Measurements from ENCODE around the gene DNAJC1.

Gene DNAJC1

DNA sequence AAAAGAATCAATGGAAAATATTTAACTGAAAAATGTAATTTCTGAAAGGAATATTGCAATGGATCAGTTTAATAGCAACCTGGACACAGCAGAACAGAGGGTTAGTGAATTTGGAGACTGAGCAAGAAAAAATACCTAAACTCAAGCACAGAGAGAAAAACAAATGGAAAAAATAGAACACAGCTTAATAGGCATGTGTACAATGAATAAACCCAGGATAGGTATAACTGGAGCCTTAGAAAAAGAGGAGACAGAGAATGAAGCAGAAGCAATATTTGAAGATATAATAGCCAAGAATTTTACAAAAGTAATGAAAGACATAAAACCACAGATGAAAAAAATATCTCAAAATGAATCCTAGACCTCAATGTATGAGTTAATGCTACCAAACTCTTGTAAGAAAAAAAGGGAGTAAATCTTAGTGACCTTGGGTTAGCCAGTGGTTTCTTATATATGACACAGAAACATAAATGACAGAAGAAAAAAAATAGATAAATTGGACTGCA is 2.9 kb upstream of the DNAJC1 start:
- DNase-seq (ENCODE audit: low read depth): no peak

DNA sequence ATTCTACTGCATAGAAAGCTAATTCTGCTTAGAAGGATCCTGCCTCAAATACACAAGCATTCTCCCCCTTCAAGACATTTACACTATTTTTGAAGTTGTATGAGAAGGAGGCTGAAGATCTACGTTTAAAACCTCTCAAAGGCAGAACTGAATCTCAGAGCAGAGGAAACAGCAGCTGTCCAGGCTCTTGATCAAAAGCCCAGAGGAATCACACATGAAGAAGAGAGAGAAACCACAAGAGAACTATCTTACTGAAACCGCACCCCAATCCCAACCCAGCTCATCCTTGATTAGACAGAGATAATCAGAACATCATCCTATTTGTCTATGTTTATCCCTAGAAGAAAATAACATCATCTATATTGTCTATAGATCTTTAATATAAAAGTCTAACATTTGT is 2.2 kb upstream of the DNAJC1 start:
- no peak for DNase-seq (ENCODE audit: low read depth)

DNA sequence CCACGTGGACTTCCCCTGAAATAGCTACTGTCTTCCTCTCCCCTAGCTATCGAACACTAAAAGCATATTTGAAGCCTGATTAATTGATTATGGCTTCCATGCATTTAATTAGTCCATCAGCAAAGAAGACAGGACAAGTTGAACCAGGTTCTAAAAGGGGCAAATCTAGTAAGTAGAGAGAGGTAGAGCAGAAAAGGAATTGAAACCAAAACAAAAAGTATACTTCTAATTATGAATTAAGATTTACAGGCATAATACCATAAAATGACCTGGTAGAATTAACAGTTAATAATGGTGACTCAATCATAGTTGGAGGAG is 393 bp upstream of the DNAJC1 start:
- DNase-seq (ENCODE audit: low read depth): no peak

DNA sequence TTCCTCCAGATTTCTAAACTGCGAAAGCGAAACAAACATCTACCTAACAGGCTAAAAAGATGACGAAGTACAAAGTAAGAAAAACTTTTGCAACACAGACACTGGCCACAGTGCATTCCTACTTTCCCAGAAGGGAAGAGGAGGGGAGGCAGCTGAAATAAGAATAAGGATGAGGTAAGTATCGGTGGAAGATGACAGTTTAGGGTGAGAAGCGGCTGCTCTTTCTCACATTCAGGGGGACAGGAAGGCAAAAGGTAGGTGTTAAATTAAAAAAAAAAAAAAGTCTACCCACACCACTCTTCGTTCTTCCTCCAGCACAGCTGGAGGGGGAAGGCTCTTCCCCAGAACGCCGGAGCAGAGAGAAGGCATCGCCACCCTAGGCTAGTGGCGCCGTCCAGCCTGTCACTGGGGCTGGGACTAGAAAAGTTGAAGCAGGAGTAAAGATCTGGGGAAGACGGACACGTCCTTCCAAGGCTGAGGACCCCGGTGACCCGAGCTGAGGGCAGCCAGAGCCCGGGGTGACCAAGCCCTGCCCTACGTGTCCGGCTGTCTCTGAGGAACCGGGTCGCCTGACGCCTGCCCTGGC is 846 bp downstream of the DNAJC1 start:
- DNase-seq (ENCODE audit: low read depth): peak; percentile 15

DNA sequence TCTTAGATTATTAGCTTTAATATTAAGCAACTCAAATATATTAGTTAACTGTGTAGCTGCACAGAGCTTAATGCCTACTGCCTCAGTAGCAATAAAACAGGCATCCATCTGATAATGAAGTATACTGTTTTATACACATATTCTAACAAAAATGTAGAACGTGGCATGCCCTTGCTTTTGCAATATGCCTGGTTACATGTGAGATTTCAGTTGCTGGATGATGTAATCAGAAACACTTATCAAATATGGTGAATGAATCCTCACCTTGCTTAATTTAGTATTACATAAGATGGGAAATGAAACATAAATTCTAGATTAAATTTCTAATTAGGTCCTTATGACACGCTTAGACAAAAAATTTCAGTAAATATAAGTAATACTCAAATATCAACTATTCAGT is 8.0 kb downstream of the DNAJC1 start:
- DNase-seq (ENCODE audit: low read depth): no peak

DNA sequence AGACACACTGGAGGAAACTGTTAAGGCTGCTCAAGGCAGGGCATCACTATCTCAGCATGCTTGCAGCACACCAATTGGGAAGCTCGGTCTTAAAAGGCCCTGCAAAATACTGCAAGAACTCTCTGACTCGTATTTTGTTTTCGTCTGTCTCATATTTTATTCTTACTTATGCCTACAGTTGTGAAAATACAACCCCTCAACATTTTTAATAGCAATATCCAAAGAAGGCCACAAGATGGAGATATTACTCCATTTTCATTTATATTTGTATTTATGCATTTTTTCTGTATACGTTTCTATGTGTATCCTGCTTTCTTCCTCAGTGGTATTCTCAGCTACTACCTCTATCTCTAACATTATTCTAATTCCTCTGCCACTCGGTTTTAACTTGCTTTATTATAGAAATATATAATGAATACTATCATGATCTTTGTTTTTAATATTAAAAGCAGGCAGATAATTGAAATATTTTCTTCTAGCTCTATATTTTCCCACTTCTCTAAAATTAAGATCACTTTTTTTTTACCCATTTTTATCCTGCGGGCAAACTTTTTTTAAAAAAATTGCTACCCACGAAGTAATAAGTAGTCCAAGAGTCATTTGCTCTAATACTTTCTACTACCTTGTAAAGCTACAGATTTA is 10.0 kb downstream of the DNAJC1 start:
- DNase-seq (ENCODE audit: low read depth): no peak

DNA sequence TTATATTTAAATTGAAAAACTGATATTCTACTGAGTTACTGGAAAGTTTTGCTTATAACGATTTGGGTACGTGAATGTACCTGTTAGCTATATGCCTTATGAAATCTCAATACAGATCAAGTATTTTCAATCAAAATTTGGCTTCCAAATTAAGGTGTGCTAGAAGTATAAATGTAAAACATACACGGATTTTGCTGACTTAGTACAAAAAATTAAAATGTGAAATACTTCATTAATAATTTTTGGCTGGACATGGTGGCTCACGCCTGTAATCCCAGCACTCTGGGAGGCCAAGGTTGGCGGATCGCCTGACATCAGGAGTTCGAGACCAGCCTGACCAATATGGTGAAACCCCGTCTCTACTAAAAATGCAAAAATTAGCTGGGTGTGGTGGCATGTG is 11.7 kb downstream of the DNAJC1 start:
- no peak for DNase-seq (ENCODE audit: low read depth)

DNA sequence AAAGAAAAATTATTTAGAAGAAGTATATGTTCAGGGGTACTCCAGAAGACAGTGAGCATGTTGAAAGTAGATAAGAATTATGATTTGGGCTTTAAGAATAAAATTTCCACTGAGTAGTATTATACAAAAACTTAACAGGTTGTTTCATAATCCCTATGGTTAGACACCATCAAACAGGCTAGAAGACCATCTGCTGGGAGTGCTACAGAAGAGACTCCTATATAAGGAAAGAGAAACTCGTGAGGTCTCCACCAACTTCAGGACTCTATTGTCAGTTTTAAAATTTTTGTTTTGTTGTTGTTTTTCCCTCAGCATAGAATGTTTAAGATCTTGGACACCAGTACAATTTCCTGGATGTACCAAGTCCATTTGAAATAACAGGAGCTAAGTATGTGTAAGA is 13.1 kb downstream of the DNAJC1 start:
- no peak for DNase-seq (ENCODE audit: low read depth)

DNA sequence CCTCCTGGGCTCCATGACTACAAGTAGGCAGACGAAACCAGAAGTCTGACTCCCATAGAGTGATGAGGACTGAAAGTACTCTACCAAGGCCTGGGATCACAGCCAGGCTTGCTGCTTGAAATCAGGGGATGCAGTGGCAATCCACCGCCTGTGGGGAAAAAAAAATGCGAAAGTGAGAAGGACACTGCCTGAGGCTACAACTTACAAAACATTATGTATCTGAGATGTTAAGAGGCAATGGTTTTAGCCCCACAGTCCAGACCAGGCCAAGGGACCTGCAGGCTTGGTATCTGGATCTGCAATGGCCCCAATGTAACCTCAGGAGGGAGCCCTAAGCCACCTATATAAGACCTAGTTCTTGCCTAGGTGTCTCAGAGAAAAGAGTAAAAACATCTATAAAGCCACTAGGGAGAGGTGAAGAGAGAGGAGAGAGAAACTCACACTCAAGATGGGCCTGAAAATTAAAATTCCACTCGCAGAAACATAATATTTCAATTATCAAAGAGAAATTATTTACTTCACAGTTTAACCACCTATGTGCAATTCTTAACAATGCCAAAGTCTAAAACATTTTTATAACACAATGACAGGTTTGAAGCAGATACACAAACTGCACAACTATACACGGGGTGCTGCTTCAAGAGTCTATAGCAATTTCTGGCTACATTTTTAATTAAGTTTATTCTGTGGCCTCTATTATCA is 13.9 kb downstream of the DNAJC1 start:
- no peak for DNase-seq (ENCODE audit: low read depth)

DNA sequence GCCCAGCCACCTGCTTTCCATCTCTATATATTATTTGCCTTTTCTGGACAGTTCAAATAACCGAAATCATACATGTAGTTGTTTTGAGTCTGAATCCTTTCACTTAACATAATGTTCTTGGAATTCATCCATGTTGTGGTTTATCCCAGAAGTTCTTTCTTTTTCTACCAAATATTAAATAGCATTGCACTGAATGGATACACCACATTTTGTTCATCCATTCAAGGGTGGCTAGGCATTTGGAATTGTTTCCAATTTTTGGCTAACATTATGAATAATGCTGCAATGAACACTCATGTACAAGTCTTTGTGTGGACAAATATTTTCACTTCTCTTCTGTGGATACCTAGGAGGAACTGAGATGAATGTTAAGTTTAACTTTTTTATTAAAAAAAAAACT is 18.0 kb downstream of the DNAJC1 start:
- no peak for DNase-seq (ENCODE audit: low read depth)

DNA sequence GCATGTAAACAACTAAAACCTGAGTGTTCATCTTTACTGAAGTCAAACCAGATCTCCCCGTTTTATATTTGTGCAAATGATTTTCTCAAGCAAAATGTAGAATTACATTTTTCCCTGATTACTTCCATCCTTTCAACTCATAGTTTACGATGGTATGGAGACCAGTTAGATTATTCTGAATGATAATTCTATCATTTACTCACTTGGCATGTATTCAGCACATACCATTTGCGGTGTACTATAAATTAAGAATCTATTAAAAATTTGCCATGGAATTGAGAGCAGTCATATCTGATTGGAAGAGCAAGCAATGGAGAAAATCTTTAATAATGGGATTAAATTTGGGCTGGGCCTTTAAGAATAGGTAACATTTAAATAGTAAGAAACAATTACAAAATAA is 22.4 kb downstream of the DNAJC1 start:
- DNase-seq (ENCODE audit: low read depth): no peak

DNA sequence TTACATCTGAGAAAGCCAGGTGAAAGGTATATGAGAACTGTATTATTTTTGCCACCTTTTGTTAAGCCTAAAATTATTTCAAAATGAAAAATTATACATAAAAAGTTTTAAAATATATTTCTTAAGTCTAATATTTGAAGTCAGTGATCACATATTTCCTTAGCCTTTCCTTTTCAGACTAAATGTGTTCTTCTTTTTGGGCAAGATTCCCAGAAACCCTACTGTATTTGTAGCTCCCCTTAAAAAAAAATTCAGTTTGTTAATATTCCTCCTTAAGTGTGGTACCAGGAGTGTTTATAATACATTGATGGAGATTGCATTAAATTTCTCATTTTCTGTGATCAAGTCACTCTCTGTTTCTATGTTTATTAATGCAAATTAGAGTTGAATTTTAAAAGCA is 22.8 kb downstream of the DNAJC1 start:
- DNase-seq (ENCODE audit: low read depth): no peak

DNA sequence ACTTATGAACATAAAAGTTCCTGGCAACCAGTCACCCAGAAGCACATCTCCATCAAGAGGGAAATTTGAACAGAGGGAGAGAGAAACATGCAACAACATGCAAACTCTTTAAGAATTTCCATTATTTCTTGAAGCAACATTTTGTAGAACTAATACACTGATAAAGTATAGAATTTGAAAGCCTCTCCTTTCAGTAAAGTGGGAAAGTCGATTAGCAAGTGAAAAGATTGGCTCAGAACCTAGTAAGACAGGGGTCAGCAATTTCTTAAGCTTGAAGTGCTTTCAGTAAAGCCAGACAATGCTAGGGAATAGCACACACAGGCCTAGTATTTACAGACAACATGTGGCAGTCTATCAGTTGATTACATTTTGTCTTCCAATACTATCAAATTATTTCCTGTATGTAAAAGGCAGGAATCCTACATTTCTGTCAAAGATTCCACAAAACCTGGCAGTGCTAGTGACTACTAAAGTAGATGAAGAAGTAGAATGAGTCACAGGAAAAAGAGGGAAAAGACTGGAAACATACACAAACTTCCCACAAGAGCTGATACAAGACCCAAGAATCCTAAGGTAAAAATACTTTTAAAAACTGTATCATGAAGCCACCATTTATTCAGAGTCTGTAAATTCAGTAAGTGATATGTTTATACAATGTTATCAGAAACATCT is 25.2 kb downstream of the DNAJC1 start:
- no peak for DNase-seq (ENCODE audit: low read depth)

DNA sequence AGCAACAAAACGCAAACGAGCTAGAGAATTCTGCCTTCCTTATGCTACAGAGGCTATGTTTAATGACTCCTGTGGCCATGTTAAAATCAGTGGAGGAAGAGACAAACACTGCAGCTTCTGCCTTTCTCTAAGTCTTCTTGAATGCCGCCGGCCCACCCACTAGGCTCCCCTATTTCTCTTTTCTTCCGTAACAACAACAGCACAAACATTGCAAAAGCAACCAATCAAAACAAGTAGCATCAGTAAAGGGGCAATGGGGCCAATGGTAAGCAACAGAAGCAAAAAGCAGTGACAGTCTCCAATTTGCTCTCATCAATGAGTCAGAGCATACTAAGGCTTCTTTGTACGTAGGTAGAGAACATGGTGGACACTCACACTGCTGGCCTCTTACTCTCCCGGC is 26.8 kb downstream of the DNAJC1 start:
- no peak for DNase-seq (ENCODE audit: low read depth)

DNA sequence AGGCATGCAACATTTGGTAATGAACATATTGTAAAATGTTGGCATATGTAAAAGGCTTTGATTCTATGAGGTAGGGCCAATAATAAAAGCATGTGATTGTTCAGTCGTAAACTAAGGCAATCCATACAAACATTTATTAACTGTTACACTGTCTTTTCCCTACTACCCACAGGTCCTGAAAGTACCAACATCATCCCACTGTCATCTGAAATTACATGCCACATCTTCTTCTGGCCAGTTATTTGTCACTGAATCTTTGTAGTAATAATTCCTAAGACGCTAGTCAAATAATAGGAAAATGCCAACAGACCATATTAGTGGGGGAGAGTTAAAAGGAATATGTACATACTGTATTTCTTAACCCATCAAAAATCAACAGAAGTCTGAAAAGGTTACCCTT is 27.2 kb downstream of the DNAJC1 start:
- DNase-seq (ENCODE audit: low read depth): no peak

DNA sequence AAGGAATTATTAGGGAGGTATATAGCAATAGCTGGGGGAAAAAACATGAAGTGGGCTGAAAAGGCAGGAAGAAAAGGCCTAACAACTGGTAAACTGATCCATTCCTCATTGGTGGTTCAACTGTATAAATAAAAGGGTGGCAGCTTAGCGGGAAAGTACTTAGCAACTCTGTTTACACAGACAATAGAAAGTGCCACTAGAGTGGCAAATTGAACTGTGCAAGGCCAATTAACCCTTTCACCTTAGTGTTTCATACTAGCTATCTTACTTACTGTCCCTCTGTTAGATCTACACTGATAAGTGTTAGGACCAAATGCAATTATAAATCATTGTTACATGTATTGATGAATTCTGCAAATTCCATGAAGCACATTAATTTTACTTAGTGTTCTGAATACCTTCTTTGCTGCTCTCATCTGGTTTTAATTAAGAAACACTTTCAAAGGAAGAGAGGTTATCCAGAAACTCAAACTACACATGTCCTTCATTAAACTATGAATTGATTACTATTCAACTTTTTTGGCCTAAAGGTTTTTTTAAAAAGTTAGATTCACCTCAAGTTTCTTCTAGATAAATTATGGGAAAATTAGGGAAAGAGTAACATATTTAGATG is 28.0 kb downstream of the DNAJC1 start:
- no peak for DNase-seq (ENCODE audit: low read depth)

DNA sequence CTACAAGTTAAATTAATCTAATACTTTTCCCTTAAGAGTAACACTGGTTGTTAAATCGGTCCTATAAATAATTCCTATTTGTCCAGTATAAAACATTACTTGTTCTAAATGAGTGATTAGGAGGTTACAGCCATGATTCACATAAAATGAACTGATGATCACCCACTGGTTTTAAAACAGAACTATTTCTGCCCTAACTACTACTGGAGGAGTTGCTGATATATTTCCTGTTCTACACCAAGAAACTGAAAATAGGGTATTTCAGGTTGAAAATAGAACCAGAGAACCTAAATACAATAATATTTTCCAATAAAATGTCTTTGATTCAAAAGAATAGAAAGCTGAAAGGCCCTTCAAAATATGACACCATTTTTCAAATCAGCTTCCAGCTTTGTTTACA is 30.9 kb downstream of the DNAJC1 start:
- no peak for DNase-seq (ENCODE audit: low read depth)

DNA sequence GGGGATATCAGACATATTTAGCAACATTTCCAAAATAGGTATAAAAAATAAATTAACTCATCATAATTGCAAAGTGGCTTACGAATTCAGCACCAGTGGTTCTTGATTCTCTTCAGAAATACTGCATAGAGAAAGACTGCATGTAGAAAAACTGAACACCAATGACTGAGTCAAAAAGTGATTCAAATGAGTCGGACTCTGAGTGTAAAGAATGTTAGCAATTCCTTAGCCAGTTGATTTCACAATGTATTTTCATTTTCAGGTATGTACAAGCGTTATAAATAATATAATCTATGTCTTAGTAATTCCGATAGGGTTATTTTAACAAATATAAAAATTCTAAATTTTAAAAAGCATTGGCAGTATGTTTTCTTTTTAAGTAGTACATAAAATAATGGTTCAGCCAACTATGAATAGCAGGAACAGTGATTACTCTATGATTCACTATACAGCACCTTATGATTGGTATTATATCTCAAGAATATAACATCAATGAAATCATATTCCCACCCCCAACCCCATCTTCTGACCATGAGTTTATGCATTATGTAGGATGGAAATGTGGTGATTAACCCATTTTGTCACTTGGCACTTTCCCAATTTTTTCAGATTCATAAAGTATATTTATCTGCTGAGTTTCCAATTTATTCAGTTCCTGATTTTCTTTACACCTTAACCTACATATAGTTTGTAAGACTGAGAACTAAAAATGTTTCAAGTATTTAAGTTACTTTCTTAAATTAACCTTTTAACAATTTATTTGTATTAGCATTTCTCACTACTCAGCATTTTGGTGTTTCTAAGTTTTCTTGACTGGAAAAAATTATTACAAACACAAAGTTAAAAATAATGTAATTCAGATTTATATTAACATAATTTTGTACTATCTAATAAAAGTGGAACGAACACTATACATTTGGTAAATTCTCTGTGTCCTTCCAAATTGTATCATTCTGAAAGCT is 33.9 kb downstream of the DNAJC1 start:
- DNase-seq (ENCODE audit: low read depth): no peak

DNA sequence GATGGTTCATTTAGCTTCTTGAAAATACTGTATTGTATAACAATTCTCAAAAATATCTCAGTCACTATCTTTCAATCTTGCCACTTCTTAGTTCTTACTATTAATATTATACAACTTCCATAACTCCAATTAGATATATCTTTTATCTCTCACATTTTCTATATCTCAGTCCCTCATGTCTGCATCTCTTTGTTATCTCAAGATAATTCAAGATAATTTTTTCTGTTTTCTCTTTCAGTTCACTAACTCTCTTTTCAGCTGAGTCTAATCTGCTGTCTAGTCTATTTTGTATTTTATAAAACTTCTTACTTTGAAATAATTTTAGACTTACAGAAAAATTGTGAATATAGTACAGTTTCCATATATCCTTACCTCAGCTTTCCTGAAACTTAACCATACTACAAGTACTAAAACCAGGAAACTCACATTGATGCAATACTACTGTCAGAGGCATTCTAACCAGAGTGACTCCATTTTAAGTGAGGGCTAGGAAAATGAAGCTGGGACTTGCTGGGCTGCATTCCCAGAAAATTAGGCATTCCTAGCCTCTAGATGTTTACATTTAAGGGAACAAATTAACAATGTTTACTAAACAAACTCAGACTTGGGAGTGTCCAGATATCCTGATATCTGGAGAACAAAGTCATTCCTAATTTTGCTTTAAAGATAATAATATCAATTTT is 38.4 kb downstream of the DNAJC1 start:
- DNase-seq (ENCODE audit: low read depth): no peak

DNA sequence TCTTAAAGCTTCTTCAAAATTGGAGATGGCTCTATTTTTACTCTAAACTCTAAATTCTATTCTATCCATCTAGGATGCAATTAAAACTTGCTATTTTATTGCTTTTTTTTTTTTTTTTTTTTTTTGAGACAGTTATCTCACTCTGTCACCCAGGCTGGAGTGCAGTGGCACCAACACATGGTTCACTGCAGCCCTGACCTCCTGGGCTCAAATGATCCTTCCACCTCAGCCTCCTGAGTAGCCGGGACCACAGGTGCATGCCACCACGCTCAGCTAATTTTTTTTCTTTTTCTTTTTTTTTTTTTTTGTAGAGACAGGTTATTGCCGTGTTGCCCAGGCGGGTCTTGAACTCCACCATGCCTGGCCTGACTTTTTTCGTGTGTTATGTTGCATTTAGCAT is 41.2 kb downstream of the DNAJC1 start:
- no peak for DNase-seq (ENCODE audit: low read depth)

DNA sequence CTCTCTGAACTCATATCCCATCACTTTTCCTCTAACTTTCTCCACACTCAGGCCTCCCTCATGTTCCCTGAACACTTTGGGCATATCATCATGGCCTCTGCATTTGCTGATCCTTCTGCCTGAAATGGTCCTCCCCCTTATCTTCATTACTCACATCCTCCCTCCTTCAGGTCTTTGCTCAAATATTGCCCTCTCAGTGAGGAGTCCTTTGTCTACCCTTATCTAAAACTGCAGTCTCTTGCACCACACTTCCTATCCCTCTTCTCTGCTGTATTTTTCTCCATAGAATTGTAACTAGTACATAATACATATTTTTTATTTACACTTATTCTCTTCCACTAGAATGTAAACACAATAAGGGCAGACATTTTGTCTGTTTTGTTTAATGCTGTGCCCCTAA is 41.7 kb downstream of the DNAJC1 start:
- DNase-seq (ENCODE audit: low read depth): no peak

Data from stimulated activated CD8-positive, alpha-beta memory T cell treated with anti-CD3 and anti-CD28 coated beads, Interleukin-12 subunit alpha, Interleukin-12 subunit beta, amount 100 ng/mL, for 1 hour (primary cell).